HepG2 (cell line): ENCODE results near the gene C4orf33. TPM values are rescaled to one million over a fixed set of nuclear protein-coding genes. Genes with fewer than 3 reads are reported as not detected.

Experiments
- ATAC-seq: fragments of 200-7000 bp; cut with Tn5 transposase; 3 replicates; pipeline ENCODE4 v1.9.1; 2020; ENCODE audit warnings: mild to moderate bottlenecking, moderate library complexity
- BruUV-seq: library from RNA; stranded (reverse); fragments of 400-500 nt; replicated peaks from 2 replicates; lab custom pipeline; 2021; lab: Mats Ljungman, UMichigan
- CTCF ChIA-PET: fragments of 300-600 bp; formaldehyde crosslinking; extraction: SDS; loops from one replicate; lab custom pipeline; 2021; ENCODE audit warnings: low total read pairs, inconsistent platforms, low intra/inter-chr PET ratio; lab: Yijun Ruan, JAX
- POLR2A ChIA-PET: fragments of 350-600 bp; sonication (Branson Sonifier 250); formaldehyde crosslinking; loops from one replicate; lab custom pipeline; 2020; ENCODE audit warnings: antibody characterized with exemption, inconsistent platforms; lab: Yijun Ruan, JAX
- DNase-seq: peaks from one replicate; pipeline ENCODE4 v3.0.0-alpha.2; 2015; ENCODE audit warnings: low spot score
- FAIRE-seq: peaks from 3 replicates; lab custom pipeline; 2011; peaks lifted over from hg19 to GRCh38; lab: Jason Lieb, UNC
- H2AFZ ChIP-seq: one replicate; pipeline ENCODE4 v1.6.1; 2011; ENCODE audit warnings: low read length, inconsistent platforms
- H3K27ac ChIP-seq: fragments of 300-600 bp; 3 replicates; pipeline ENCODE4 v1.8.0; 2011; ENCODE audit warnings: mixed run types, mild to moderate bottlenecking, mixed read lengths, low read length, inconsistent platforms; ENCODE audit not compliant: insufficient read depth; ENCODE audit errors: extremely low read length
- H3K27me3 ChIP-seq, 2 experiments: fragments of 200-600 bp in 1 of 2; 2 replicates in 1 of 2; 3 replicates in 1 of 2; pipeline versions ENCODE4 v1.6.0 to v1.8.0; 2011; ENCODE audit warnings: low read length in 2 of 2, mild to moderate bottlenecking in 2 of 2, moderate library complexity in 2 of 2, inconsistent platforms in 1 of 2; ENCODE audit not compliant: insufficient read depth in 2 of 2, control insufficient read depth in 1 of 2
- H3K36me3 ChIP-seq, 2 experiments: fragments of 200-600 bp in 1 of 2; replicated peaks in 1 of 2; 2 replicates in 1 of 2; 3 replicates in 1 of 2; pipeline versions ENCODE4 v1.5.1 to v1.8.0; 2011; ENCODE audit warnings: low read length in 2 of 2, inconsistent platforms in 1 of 2; ENCODE audit not compliant: insufficient read depth in 2 of 2, control insufficient read depth in 1 of 2
- H3K4me1 ChIP-seq: 2 replicates; pipeline ENCODE4 v1.5.1; 2012; ENCODE audit warnings: low read length, inconsistent platforms; ENCODE audit not compliant: insufficient read depth
- H3K4me2 ChIP-seq: 2 replicates; pipeline ENCODE4 v1.6.0; 2011; ENCODE audit warnings: low read depth, low read length, inconsistent platforms
- H3K4me3 ChIP-seq, 3 experiments: fragments of 200-600 bp in 1 of 3; sonication (generic), shearing (Covaris generic) in 1 of 3; replicated peaks in 1 of 3; 2 replicates each; pipeline ENCODE4 v1.5.1; 2011 to 2016; ENCODE audit warnings: low read length in 3 of 3, inconsistent platforms in 2 of 3, low read depth in 2 of 3, mild to moderate bottlenecking in 2 of 3, control low read depth in 1 of 3, mixed read lengths in 1 of 3; ENCODE audit not compliant: insufficient read depth in 1 of 3
- H3K79me2 ChIP-seq: one replicate; pipeline ENCODE4 v1.6.1; 2011; ENCODE audit warnings: low read length, inconsistent platforms; ENCODE audit not compliant: insufficient read depth
- H3K9ac ChIP-seq: 2 replicates; pipeline ENCODE4 v1.6.0; 2011; ENCODE audit warnings: mild to moderate bottlenecking, low read depth, low read length, inconsistent platforms; ENCODE audit not compliant: insufficient read depth
- H3K9me3 ChIP-seq: 2 replicates; pipeline ENCODE4 v1.5.1; 2012; ENCODE audit warnings: mild to moderate bottlenecking, low read length
- H4K20me1 ChIP-seq: 2 replicates; pipeline ENCODE4 v1.6.0; 2011; ENCODE audit warnings: inconsistent platforms, mild to moderate bottlenecking, low read length, moderate library complexity; ENCODE audit not compliant: insufficient read depth
- CBX1 ChIP-seq: IDR thresholded peaks from one replicate; pipeline ENCODE4 v1.6.1; 2016; ENCODE audit warnings: antibody characterized with exemption, low read depth
- HNRNPK ChIP-seq: fragments of 200-400 bp; formaldehyde crosslinking; IDR thresholded peaks from 2 replicates; pipeline ENCODE4 v1.6.1; 2018; ENCODE audit warnings: low read length, low read depth, moderate library complexity, mild to moderate bottlenecking; ENCODE audit not compliant: poor library complexity, severe bottlenecking
- KLF16 ChIP-seq, 2 experiments: sonication (generic) in 1 of 2; formaldehyde crosslinking in 1 of 2; IDR thresholded peaks; 2 replicates each; pipeline versions ENCODE4 v1.6.1 to v1.8.0; 2016 to 2023; ENCODE audit warnings: missing genetic modification reagents in 2 of 2, missing compliant biosample characterization in 1 of 2
- MEIS1 ChIP-seq: sonication (generic); formaldehyde crosslinking; IDR thresholded peaks from 2 replicates; pipeline ENCODE4 v1.9.0; 2021; ENCODE audit warnings: mild to moderate bottlenecking, missing genetic modification reagents, moderate library complexity, borderline replicate concordance
- NCOA5 ChIP-seq: sonication (generic); formaldehyde crosslinking; IDR thresholded peaks from 2 replicates; pipeline ENCODE4 v1.4.0; 2020; ENCODE audit warnings: missing genetic modification reagents
- PAX8 ChIP-seq: sonication (generic); formaldehyde crosslinking; IDR thresholded peaks from 2 replicates; pipeline ENCODE4 v1.8.0; 2022; ENCODE audit warnings: mild to moderate bottlenecking, missing genetic modification reagents, borderline replicate concordance
- PRDM15 ChIP-seq: sonication (generic); formaldehyde crosslinking; IDR thresholded peaks from 2 replicates; pipeline ENCODE4 v1.4.0; 2020; ENCODE audit warnings: missing genetic modification reagents
- ZBTB7B ChIP-seq: sonication (generic); formaldehyde crosslinking; IDR thresholded peaks from 2 replicates; pipeline ENCODE4 v1.4.0; 2020; ENCODE audit warnings: missing genetic modification reagents
- ZNF317 ChIP-seq: sonication (generic); formaldehyde crosslinking; IDR thresholded peaks from 2 replicates; pipeline ENCODE4 v1.5.0; 2020; ENCODE audit warnings: mild to moderate bottlenecking, missing genetic modification reagents
- ZNF546 ChIP-seq: sonication (generic); formaldehyde crosslinking; conservative IDR thresholded peaks from 2 replicates; pipeline ENCODE4 v1.8.1; 2023; ENCODE audit warnings: mild to moderate bottlenecking, missing genetic modification reagents
- ZUFSP ChIP-seq: sonication (generic); formaldehyde crosslinking; IDR thresholded peaks from 2 replicates; pipeline ENCODE4 v1.9.0; 2021; ENCODE audit warnings: missing genetic modification reagents, mild to moderate bottlenecking, borderline replicate concordance
- WGBS: methylation state at CpG from one replicate; pipeline ENCODE4 v1.1.6; 2017; ENCODE audit warnings: low lambda C conversion rate; 5-methylcytosine and 5-hydroxymethylcytosine counted together
- in situ Hi-C: cut with HindIII; loops from 2 replicates; pipeline ENCODE4 v1.10.0; 2017; ENCODE audit warnings: low pct_unique_long_range_greater_than_20kb; ENCODE audit not compliant: extremely low pct_ligation_motif_present
- intact Hi-C: fragments of 100-400 bp; cut with micrococcal nuclease; formaldehyde crosslinking; loops from one replicate; pipeline ENCODE4 v1.10.0; 2022; ENCODE audit not compliant: unreplicated experiment
- polyA plus RNA-seq, 8 experiments: library from polyadenylated mRNA; depleted of rRNA in 3 of 8; stranded (reverse) in 7 of 8; unstranded in 1 of 8; fragments of >200 nt; fragmentation: Illumina TruSeq in 4 of 8; extraction: Trizol in 4 of 8; gene quantifications; 2 replicates each; pipeline versions ENCODE4 v1.2.1 to v1.2.3, GENCODE V29; 2011 to 2016; ENCODE audit warnings: low read depth in 4 of 8, missing spikeins in 1 of 8, mixed read lengths in 1 of 8; ENCODE audit not compliant: insufficient read depth in 1 of 8
- total RNA-seq, 5 experiments: library from RNA; depleted of rRNA; stranded (reverse); fragments of >200 nt; fragmentation: Illumina TruSeq; extraction: Trizol; gene quantifications; 2 replicates each; pipeline ENCODE4 v1.2.3, GENCODE V29; 2016; ENCODE audit warnings: low read depth in 1 of 5
- TF ChIP-seq, protein P1 (sequence below): sonication (generic); formaldehyde crosslinking; IDR thresholded peaks from 2 replicates; pipeline ENCODE4 v1.8.0; 2022; ENCODE audit warnings: mild to moderate bottlenecking, missing genetic modification reagents, moderate library complexity
- TF ChIP-seq, protein P2 (sequence below): sonication (generic); IDR thresholded peaks from 2 replicates; pipeline ENCODE4 v1.6.1; 2016; ENCODE audit warnings: low read depth, borderline replicate concordance

Gene C4orf33
- total and polyA plus RNA-seq, 2 of the 13 experiments (the other 11 are each of a cell fraction or from before 2014, with no cell fraction given) = 2.8 to 3.3 TPM

DNA sequence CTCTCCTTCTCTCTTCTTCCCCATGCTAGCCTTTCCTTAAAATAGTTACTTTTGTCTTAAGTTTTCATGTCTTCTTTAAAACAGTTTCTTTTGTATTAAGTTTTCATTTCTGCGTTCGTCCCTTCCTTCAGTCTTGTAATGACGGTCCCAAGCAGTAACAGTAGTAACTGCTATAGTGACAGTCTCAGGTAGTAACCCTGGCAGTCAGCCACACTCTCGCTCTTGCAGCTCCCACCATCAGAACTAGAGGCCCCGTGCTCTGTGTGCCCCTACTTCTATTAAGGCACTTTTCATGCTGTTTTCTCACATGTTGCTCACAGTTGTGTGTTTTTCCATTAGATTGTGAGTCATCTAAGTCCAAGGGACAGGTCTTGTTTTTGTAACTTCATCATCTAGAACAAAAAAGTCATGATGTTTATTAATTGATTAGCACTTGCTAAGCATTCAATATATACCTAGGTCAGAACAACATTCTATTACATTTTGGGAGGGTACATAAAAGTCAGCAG, 49.3 kb downstream of the C4orf33 start:
- POLR2A ChIA-PET = no interaction called here

More for the DNA sequence above, 49.3 kb downstream of the C4orf33 start:
- DNase-seq (no peak), FAIRE-seq (no peak)
- no peaks in the 10 kb centered on the region for H3K9me3 ChIP-seq
- H3K27me3 ChIP-seq = peaks cover 0 to 25% of the 10 kb centered on the region in 2 experiments; a peak in 2 of 5 replicates
- TF ChIP-seq, protein P1, sequence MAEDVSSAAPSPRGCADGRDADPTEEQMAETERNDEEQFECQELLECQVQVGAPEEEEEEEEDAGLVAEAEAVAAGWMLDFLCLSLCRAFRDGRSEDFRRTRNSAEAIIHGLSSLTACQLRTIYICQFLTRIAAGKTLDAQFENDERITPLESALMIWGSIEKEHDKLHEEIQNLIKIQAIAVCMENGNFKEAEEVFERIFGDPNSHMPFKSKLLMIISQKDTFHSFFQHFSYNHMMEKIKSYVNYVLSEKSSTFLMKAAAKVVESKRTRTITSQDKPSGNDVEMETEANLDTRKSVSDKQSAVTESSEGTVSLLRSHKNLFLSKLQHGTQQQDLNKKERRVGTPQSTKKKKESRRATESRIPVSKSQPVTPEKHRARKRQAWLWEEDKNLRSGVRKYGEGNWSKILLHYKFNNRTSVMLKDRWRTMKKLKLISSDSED = no peak
- no peak for TF ChIP-seq HNRNPK
- no peak for TF ChIP-seq KLF16 (CRISPR knock-in tag; IDR thresholded peaks at IDR 0.05)
- no peak for TF ChIP-seq MEIS1 (CRISPR knock-in tag)
- no peak for TF ChIP-seq ZNF546 (CRISPR knock-in tag)
- no peak for TF ChIP-seq ZBTB7B (CRISPR knock-in tag)
- no peak for TF ChIP-seq CBX1
- TF ChIP-seq PRDM15 (CRISPR knock-in tag) = no peak
- no peak for TF ChIP-seq NCOA5 (CRISPR knock-in tag)
- TF ChIP-seq ZNF317 = no peak
- no peak for TF ChIP-seq ZUFSP (CRISPR knock-in tag)
- TF ChIP-seq, protein P2, sequence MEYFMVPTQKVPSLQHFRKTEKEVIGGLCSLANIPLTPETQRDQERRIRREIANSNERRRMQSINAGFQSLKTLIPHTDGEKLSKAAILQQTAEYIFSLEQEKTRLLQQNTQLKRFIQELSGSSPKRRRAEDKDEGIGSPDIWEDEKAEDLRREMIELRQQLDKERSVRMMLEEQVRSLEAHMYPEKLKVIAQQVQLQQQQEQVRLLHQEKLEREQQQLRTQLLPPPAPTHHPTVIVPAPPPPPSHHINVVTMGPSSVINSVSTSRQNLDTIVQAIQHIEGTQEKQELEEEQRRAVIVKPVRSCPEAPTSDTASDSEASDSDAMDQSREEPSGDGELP = no peak
- no peak for TF ChIP-seq PAX8 (CRISPR knock-in tag)
- TF ChIP-seq, all 625 proteins: peak for 0
- 28% methylated on average over 5 of the region's 5 CpGs for WGBS
- no TSS peak for BruUV-seq
- Histone ChIP-seq H2AFZ (no peak overlapping the region), H3K4me1 (no peaks in the 10 kb centered on the region), H3K36me3 (no peaks in the 10 kb centered on the region), H4K20me1 (no peaks in the 10 kb centered on the region), H3K4me3 (no peak overlapping the region), H3K9ac (no peak overlapping the region), H3K79me2 (no peaks in the 10 kb centered on the region), H3K27ac (no peak overlapping the region), H3K4me2 (peak overlapping the region; percentile 48)
- intact Hi-C loops = no loop called here
- in situ Hi-C loops = no loop called here
- CTCF ChIA-PET = no interaction called here
- peak; percentile 80 for ATAC-seq
